Loucy (cell line): ENCODE results near the gene PMF1.

ENCODE experiments used
- EZH2phosphoT487 ChIP-seq: fragments of 200-600 bp; IDR thresholded peaks from 2 replicates; pipeline ENCODE4 v1.6.1; 2018; ENCODE audit warnings: antibody characterized with exemption, mild to moderate bottlenecking, moderate library complexity, borderline replicate concordance
- TF ChIP-seq, protein P1 (sequence below): fragments of 200-600 bp; sonication (generic); conservative IDR thresholded peaks from 2 replicates; pipeline ENCODE4 v1.5.1; 2014; ENCODE audit warnings: mild to moderate bottlenecking, antibody characterized with exemption, low read length

DNA sequence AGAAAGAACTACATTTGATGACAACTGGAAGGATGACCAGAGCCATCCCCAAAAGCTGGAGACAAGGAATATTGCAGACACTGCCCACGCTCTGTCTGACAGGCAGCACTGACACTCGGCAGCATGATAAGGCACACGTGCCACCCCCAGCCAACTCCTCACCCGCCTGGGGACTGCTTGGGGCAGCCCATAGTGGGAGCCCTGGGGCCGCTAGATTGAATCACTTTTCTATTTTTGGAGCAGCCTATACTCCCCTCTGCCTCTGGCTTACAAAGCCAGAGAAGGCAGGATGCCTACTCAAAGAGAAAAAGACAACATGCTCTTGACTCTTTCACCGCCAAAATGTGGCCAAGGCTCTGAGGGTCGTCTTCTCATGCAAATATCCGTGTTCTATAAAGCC lies 68.5 kb downstream of the PMF1 start:
- TF ChIP-seq, protein P1, sequence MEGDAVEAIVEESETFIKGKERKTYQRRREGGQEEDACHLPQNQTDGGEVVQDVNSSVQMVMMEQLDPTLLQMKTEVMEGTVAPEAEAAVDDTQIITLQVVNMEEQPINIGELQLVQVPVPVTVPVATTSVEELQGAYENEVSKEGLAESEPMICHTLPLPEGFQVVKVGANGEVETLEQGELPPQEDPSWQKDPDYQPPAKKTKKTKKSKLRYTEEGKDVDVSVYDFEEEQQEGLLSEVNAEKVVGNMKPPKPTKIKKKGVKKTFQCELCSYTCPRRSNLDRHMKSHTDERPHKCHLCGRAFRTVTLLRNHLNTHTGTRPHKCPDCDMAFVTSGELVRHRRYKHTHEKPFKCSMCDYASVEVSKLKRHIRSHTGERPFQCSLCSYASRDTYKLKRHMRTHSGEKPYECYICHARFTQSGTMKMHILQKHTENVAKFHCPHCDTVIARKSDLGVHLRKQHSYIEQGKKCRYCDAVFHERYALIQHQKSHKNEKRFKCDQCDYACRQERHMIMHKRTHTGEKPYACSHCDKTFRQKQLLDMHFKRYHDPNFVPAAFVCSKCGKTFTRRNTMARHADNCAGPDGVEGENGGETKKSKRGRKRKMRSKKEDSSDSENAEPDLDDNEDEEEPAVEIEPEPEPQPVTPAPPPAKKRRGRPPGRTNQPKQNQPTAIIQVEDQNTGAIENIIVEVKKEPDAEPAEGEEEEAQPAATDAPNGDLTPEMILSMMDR = peak; percentile 30
- TF ChIP-seq EZH2phosphoT487 = no peak
